H9 (cell line): ENCODE results near the gene TNRC6C. TPM values are rescaled to one million over a fixed set of nuclear protein-coding genes. Genes with fewer than 3 reads are reported as not detected.

Experiments
- DNase-seq: peaks from one replicate; pipeline ENCODE4 v3.0.0-alpha.2; 2017
- H2AFZ ChIP-seq: one replicate; pipeline ENCODE4 v1.6.1; 2013; ENCODE audit warnings: mild to moderate bottlenecking, low read length, control low read depth, moderate library complexity
- H2AK5ac ChIP-seq: 2 replicates; pipeline ENCODE4 v1.6.1; 2013; ENCODE audit warnings: low read length, control low read depth, mixed read lengths; ENCODE audit not compliant: insufficient read length
- H2BK120ac ChIP-seq: one replicate; pipeline ENCODE4 v1.6.1; 2013; ENCODE audit warnings: low read depth, mild to moderate bottlenecking, low read length, control low read depth, inconsistent platforms; ENCODE audit not compliant: poor library complexity, severe bottlenecking
- H2BK12ac ChIP-seq: 2 replicates; pipeline ENCODE4 v1.6.1; 2013; ENCODE audit warnings: low read length, control low read depth, mixed read lengths, low read depth; ENCODE audit not compliant: insufficient read length
- H2BK15ac ChIP-seq: 2 replicates; pipeline ENCODE4 v1.6.1; 2013; ENCODE audit warnings: low read depth, low read length, control low read depth
- H2BK20ac ChIP-seq: one replicate; pipeline ENCODE4 v1.6.1; 2013; ENCODE audit warnings: low read depth, mild to moderate bottlenecking, low read length, control low read depth, inconsistent platforms; ENCODE audit not compliant: poor library complexity, severe bottlenecking
- H2BK5ac ChIP-seq: 2 replicates; pipeline ENCODE4 v1.6.1; 2013; ENCODE audit warnings: low read length, control low read depth, mixed read lengths; ENCODE audit not compliant: insufficient read length
- H3K14ac ChIP-seq: 2 replicates; pipeline ENCODE4 v1.6.1; 2013; ENCODE audit warnings: low read length, control low read depth; ENCODE audit not compliant: insufficient read depth
- H3K18ac ChIP-seq: 2 replicates; pipeline ENCODE4 v1.6.1; 2013; ENCODE audit warnings: low read depth, mild to moderate bottlenecking, mixed read lengths, low read length, control low read depth; ENCODE audit not compliant: insufficient read length
- H3K23ac ChIP-seq: 2 replicates; pipeline ENCODE4 v1.6.1; 2013; ENCODE audit warnings: low read length, control low read depth, mixed read lengths, low read depth; ENCODE audit not compliant: insufficient read length
- H3K23me2 ChIP-seq: 2 replicates; pipeline ENCODE4 v1.6.1; 2013; ENCODE audit warnings: low read depth, mild to moderate bottlenecking, mixed read lengths, low read length, control low read depth; ENCODE audit not compliant: insufficient read length, poor library complexity, severe bottlenecking
- H3K27ac ChIP-seq: 2 replicates; pipeline ENCODE4 v1.5.1; 2013; ENCODE audit warnings: low read length, control low read depth, mixed read lengths, low read depth; ENCODE audit not compliant: insufficient read length
- H3K27me3 ChIP-seq: 2 replicates; pipeline ENCODE4 v1.6.1; 2013; ENCODE audit warnings: low read length, control low read depth, inconsistent platforms; ENCODE audit not compliant: insufficient read depth
- H3K4ac ChIP-seq: 2 replicates; pipeline ENCODE4 v1.6.1; 2013; ENCODE audit warnings: low read depth, mild to moderate bottlenecking, control low read depth, inconsistent platforms, low read length, moderate library complexity
- H3K4me1 ChIP-seq: 2 replicates; pipeline ENCODE4 v1.6.1; 2013; ENCODE audit warnings: low read length, control low read depth, inconsistent platforms; ENCODE audit not compliant: insufficient read depth
- H3K4me2 ChIP-seq: 2 replicates; pipeline ENCODE4 v1.6.1; 2013; ENCODE audit warnings: low read length, control low read depth, mixed read lengths; ENCODE audit not compliant: insufficient read length, insufficient read depth
- H3K56ac ChIP-seq: 2 replicates; pipeline ENCODE4 v1.6.1; 2013; ENCODE audit warnings: low read depth, mild to moderate bottlenecking, mixed read lengths, low read length, control low read depth; ENCODE audit not compliant: insufficient read length
- H3K79me1 ChIP-seq: 2 replicates; pipeline ENCODE4 v1.6.1; 2013; ENCODE audit warnings: low read depth, mild to moderate bottlenecking, moderate library complexity, low read length, control low read depth, inconsistent platforms; ENCODE audit not compliant: insufficient read depth, poor library complexity, severe bottlenecking
- H3K79me2 ChIP-seq: 2 replicates; pipeline ENCODE4 v1.6.1; 2013; ENCODE audit warnings: low read length, control low read depth, inconsistent platforms; ENCODE audit not compliant: insufficient read depth
- H3K9ac ChIP-seq: 2 replicates; pipeline ENCODE4 v1.6.1; 2013; ENCODE audit warnings: low read length, control low read depth, mixed read lengths; ENCODE audit not compliant: insufficient read length; ENCODE audit errors: extremely low read depth
- H3K9me3 ChIP-seq: one replicate; pipeline ENCODE4 v1.6.1; 2013; ENCODE audit warnings: low read depth, low read length, inconsistent platforms; ENCODE audit not compliant: control insufficient read depth
- H3T11ph ChIP-seq: one replicate; pipeline ENCODE4 v1.6.1; 2013; ENCODE audit warnings: mild to moderate bottlenecking, low read length, control low read depth, inconsistent platforms
- H4K20me1 ChIP-seq: one replicate; pipeline ENCODE4 v1.6.1; 2013; ENCODE audit not compliant: control insufficient read depth, insufficient read length, insufficient read depth
- H4K5ac ChIP-seq: 2 replicates; pipeline ENCODE4 v1.6.1; 2013; ENCODE audit warnings: low read depth, mild to moderate bottlenecking, mixed read lengths, low read length, control low read depth; ENCODE audit not compliant: insufficient read length
- H4K8ac ChIP-seq: replicated peaks from 2 replicates; pipeline ENCODE4 v1.6.1; 2013; ENCODE audit warnings: low read length, control low read depth, mixed read lengths, low read depth; ENCODE audit not compliant: insufficient read length
- H4K91ac ChIP-seq: 2 replicates; pipeline ENCODE4 v1.6.1; 2013; ENCODE audit warnings: low read depth, mild to moderate bottlenecking, moderate library complexity, mixed read lengths, low read length, control low read depth; ENCODE audit not compliant: insufficient read length
- H3K27ac Mint-ChIP-seq, 3 experiments: 2 replicates in 2 of 3; 3 replicates in 1 of 3; pipeline ENCODE4 v1.8.0; 2020 to 2021; ENCODE audit warnings: mixed read lengths in 3 of 3, mild to moderate bottlenecking in 1 of 3, moderate library complexity in 1 of 3
- H3K27me3 Mint-ChIP-seq: 2 replicates; pipeline ENCODE4 v1.8.0; 2021; ENCODE audit warnings: low read depth, mild to moderate bottlenecking, moderate library complexity, mixed read lengths
- H3K36me3 Mint-ChIP-seq, 3 experiments: 2 replicates in 2 of 3; 3 replicates in 1 of 3; pipeline ENCODE4 v1.8.0; 2020 to 2021; ENCODE audit warnings: low read depth in 3 of 3, mixed read lengths in 3 of 3; ENCODE audit not compliant: insufficient read depth in 1 of 3
- H3K4me1 Mint-ChIP-seq, 2 experiments: 2 replicates each; pipeline ENCODE4 v1.8.0; 2020; ENCODE audit warnings: mixed read lengths in 2 of 2
- H3K4me3 Mint-ChIP-seq, 2 experiments: 2 replicates in 1 of 2; 3 replicates in 1 of 2; pipeline ENCODE4 v1.8.0; 2020 to 2021; ENCODE audit warnings: mild to moderate bottlenecking in 2 of 2, mixed read lengths in 2 of 2, moderate library complexity in 1 of 2
- H3K9me3 Mint-ChIP-seq, 2 experiments: 2 replicates in 1 of 2; 3 replicates in 1 of 2; pipeline ENCODE4 v1.8.0; 2020; ENCODE audit warnings: mild to moderate bottlenecking in 2 of 2, mixed read lengths in 2 of 2, moderate library complexity in 1 of 2
- WGBS: extraction: QIAGEN DNeasy Blood & Tissue Kit; methylation state at CpG from one replicate; pipeline ENCODE4 v1.1.7; 2013; ENCODE audit warnings: missing lambda C conversion rate, low lambda C conversion rate, mixed read lengths; ENCODE audit not compliant: insufficient read length; ENCODE audit errors: extremely low coverage; 5-methylcytosine and 5-hydroxymethylcytosine counted together
- total RNA-seq: library from RNA; stranded (reverse); gene quantifications from 2 replicates; pipeline ENCODE4 v1.2.1, GENCODE V29; 2021
- TF ChIP-seq, protein P1 (sequence below): fragments of 200-600 bp; sonication (generic); conservative IDR thresholded peaks from 3 replicates; pipeline ENCODE4 v1.8.0; 2021; ENCODE audit warnings: antibody characterized with exemption, mild to moderate bottlenecking

Gene TNRC6C
- total RNA-seq, 1 experiment from 2014 or later: 24.7 TPM

DNA sequence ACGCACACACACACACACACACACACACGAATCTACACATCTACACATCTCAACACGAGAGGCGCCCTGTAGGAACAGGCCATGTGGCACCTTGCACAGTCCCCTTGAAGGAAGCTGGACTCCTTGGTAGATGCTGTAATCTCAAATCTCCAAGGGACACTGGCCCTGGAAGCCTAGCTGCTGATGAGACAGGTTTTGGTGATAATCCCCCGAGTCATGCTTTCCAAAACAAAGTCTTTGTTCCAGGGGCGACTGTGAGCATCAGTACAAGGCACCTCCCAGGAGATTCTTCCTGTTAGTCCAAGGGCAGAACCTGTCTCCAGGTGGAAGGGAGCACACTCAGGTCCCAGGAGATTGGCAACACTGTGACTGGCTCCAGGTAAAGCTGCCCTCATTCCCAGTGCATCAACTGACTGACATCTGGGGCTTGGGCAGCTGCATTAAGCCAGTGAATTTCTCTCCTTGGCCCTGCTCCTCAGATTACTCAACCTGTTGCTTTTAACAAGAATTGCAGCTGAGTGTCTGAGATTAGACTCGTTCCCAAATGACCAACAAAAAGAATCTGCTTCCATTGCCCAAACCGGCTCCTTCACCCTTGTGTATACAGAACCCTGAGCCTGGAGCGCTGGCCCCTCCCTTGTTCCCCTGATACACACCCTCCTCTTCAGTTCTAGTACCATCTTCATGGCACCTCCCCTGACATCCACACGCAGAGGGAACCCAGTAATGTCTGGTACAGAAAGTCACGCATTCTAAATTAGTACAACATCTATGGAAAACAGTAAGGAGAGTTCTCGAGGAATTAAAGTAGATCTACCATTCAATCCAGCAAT lies 13.9 kb upstream of the TNRC6C start:
- Mint-ChIP-seq H3K9me3 (peaks cover 0 to 2% of the 10 kb centered on the region in 2 experiments; a peak in 1 of 5 replicates), H3K27ac (no peak overlapping the region), H3K36me3 (peaks cover 0 to 5% (median 3%) of the 10 kb centered on the region in 3 experiments; a peak in 2 of 7 replicates), H3K4me1 (peaks cover 17 to 19% of the 10 kb centered on the region in 2 experiments), H3K4me3 (no peak overlapping the region), H3K27me3 (peaks cover 5% of the 10 kb centered on the region)
- Histone ChIP-seq H4K20me1 (no peaks in the 10 kb centered on the region), H4K91ac (no peak overlapping the region), H3K9ac (no peak overlapping the region), H3K79me1 (no peaks in the 10 kb centered on the region), H3K27ac (no peak overlapping the region), H2BK15ac (no peak overlapping the region), H4K5ac (no peak overlapping the region), H3K14ac (no peak overlapping the region), H3K18ac (no peak overlapping the region), H2AK5ac (no peak overlapping the region), H2AFZ (no peak overlapping the region), H3K56ac (no peak overlapping the region), H4K8ac (no peak overlapping the region), H3K23ac (no peak overlapping the region), H3K4me2 (no peak overlapping the region), H3K23me2 (no peaks in the 10 kb centered on the region), H2BK5ac (no peak overlapping the region), H2BK12ac (no peak overlapping the region), H2BK20ac (no peak overlapping the region), H3K4ac (no peak overlapping the region), H3K79me2 (no peaks in the 10 kb centered on the region), H3T11ph (no peak overlapping the region), H3K9me3 (no peaks in the 10 kb centered on the region), H2BK120ac (no peak overlapping the region), H3K4me1 (no peaks in the 10 kb centered on the region), H3K27me3 (no peaks in the 10 kb centered on the region)
- WGBS: no CpG with 5 or more reads among the region's 12 CpGs
- DNase-seq: no peak
- TF ChIP-seq, protein P1, sequence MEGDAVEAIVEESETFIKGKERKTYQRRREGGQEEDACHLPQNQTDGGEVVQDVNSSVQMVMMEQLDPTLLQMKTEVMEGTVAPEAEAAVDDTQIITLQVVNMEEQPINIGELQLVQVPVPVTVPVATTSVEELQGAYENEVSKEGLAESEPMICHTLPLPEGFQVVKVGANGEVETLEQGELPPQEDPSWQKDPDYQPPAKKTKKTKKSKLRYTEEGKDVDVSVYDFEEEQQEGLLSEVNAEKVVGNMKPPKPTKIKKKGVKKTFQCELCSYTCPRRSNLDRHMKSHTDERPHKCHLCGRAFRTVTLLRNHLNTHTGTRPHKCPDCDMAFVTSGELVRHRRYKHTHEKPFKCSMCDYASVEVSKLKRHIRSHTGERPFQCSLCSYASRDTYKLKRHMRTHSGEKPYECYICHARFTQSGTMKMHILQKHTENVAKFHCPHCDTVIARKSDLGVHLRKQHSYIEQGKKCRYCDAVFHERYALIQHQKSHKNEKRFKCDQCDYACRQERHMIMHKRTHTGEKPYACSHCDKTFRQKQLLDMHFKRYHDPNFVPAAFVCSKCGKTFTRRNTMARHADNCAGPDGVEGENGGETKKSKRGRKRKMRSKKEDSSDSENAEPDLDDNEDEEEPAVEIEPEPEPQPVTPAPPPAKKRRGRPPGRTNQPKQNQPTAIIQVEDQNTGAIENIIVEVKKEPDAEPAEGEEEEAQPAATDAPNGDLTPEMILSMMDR: no peak
